Measurements from ENCODE around the gene NXPH1.

The NXPH1 gene

GRCh38 chr7:8499128-8499527 is 65.7 kb downstream of the NXPH1 start:
- no peak for DNase-seq (ENCODE audit: low read depth)
- no peak overlapping the region for H3K4me3 ChIP-seq (ENCODE audit: low read length)
- TF ChIP-seq CTCF (conservative IDR thresholded peaks at IDR 0.05; ENCODE audit: low read depth, low read length), result no peak

GRCh38 chr7:8500286-8500685 is 66.9 kb downstream of the NXPH1 start:
- H3K4me3 ChIP-seq (ENCODE audit: low read length), result no peak overlapping the region
- no peak for DNase-seq (ENCODE audit: low read depth)
- TF ChIP-seq CTCF (conservative IDR thresholded peaks at IDR 0.05; ENCODE audit: low read depth, low read length), result no peak

GRCh38 chr7:8507566-8507965 is 74.2 kb downstream of the NXPH1 start:
- H3K4me3 ChIP-seq (ENCODE audit: low read length), result no peak overlapping the region
- DNase-seq (ENCODE audit: low read depth), result no peak
- TF ChIP-seq CTCF (conservative IDR thresholded peaks at IDR 0.05; ENCODE audit: low read depth, low read length), result no peak

GRCh38 chr7:8509621-8510020 is 76.2 kb downstream of the NXPH1 start:
- H3K4me3 ChIP-seq (ENCODE audit: low read length), result no peak overlapping the region
- no peak for TF ChIP-seq CTCF (conservative IDR thresholded peaks at IDR 0.05; ENCODE audit: low read depth, low read length)
- no peak for DNase-seq (ENCODE audit: low read depth)

- no peak for TF ChIP-seq CTCF (conservative IDR thresholded peaks at IDR 0.05; ENCODE audit: low read depth, low read length)
- H3K4me3 ChIP-seq (ENCODE audit: low read length), result no peak overlapping the region
- no peak for DNase-seq (ENCODE audit: low read depth)
Observed at GRCh38 chr7:8511855-8512254, 78.4 kb downstream of the NXPH1 start.

- H3K4me3 ChIP-seq (ENCODE audit: low read length), result no peak overlapping the region
- no peak for DNase-seq (ENCODE audit: low read depth)
- TF ChIP-seq CTCF (conservative IDR thresholded peaks at IDR 0.05; ENCODE audit: low read depth, low read length), result no peak
Observed at GRCh38 chr7:8514781-8515519, 81.5 kb downstream of the NXPH1 start.

GRCh38 chr7:8515640-8516185 is 82.3 kb downstream of the NXPH1 start:
- no peak for TF ChIP-seq CTCF (conservative IDR thresholded peaks at IDR 0.05; ENCODE audit: low read depth, low read length)
- no peak for DNase-seq (ENCODE audit: low read depth)

More at GRCh38 chr7:8515640-8516185, 82.3 kb downstream of the NXPH1 start:
- no peak overlapping the region for H3K4me3 ChIP-seq (ENCODE audit: low read length)

All from retinal pigment epithelial cell (primary cell).